OCI-LY7 (cell line): Measurements from ENCODE around the gene MSN. TPM values are rescaled to one million over a fixed set of nuclear protein-coding genes. Genes with fewer than 3 reads are reported as not detected.

Experiments
- BruUV-seq: library from RNA; stranded (reverse); fragments of 400-500 nt; replicated peaks from 2 replicates; lab custom pipeline; 2021; lab: Mats Ljungman, UMichigan
- CTCF ChIA-PET: fragments of 300-600 bp; sonication (Branson Sonifier 250); formaldehyde crosslinking; loops from one replicate; lab custom pipeline; 2022; ENCODE audit warnings: antibody characterized with exemption; ENCODE audit not compliant: unreplicated experiment; lab: Charles Lee
- POLR2A ChIA-PET: fragments of 300-600 bp; sonication (Branson Sonifier 250); formaldehyde crosslinking; loops from one replicate; lab custom pipeline; 2022; ENCODE audit warnings: antibody characterized with exemption; lab: Charles Lee
- DNase-seq: peaks from one replicate; pipeline ENCODE4 v3.0.0-alpha.2; 2015; ENCODE audit warnings: low spot score
- H2AFZ ChIP-seq: fragments of 200-600 bp; sonication (generic), shearing (Covaris generic); 2 replicates; pipeline ENCODE4 v1.6.1; 2014; ENCODE audit warnings: mild to moderate bottlenecking, antibody characterized with exemption, low read length, moderate library complexity
- H3K27ac ChIP-seq: fragments of 200-600 bp; sonication (generic); 2 replicates; pipeline ENCODE4 v1.5.1; 2014; ENCODE audit warnings: mixed run types, low read depth, mild to moderate bottlenecking, moderate library complexity, low read length, inconsistent platforms; ENCODE audit not compliant: poor library complexity, severe bottlenecking
- H3K36me3 ChIP-seq: fragments of 200-600 bp; sonication (generic); 2 replicates; pipeline ENCODE4 v1.6.1; 2014; ENCODE audit warnings: mild to moderate bottlenecking, antibody characterized with exemption, low read length, moderate library complexity, mixed read lengths; ENCODE audit not compliant: insufficient read depth
- H3K4me1 ChIP-seq: fragments of 200-600 bp; sonication (generic); 2 replicates; pipeline ENCODE4 v1.5.1; 2014; ENCODE audit warnings: mild to moderate bottlenecking, low read length; ENCODE audit not compliant: insufficient read depth, poor library complexity, severe bottlenecking
- H3K4me2 ChIP-seq: fragments of 200-600 bp; sonication (generic); 2 replicates; pipeline ENCODE4 v1.6.1; 2014; ENCODE audit warnings: mild to moderate bottlenecking, low read length
- H3K4me3 ChIP-seq: fragments of 200-600 bp; sonication (generic); 2 replicates; pipeline ENCODE4 v1.5.1; 2014; ENCODE audit warnings: mild to moderate bottlenecking, low read depth, low read length; ENCODE audit not compliant: poor library complexity, severe bottlenecking
- H3K79me2 ChIP-seq: fragments of 200-600 bp; sonication (generic); 2 replicates; pipeline ENCODE4 v1.6.1; 2016; ENCODE audit warnings: low read depth, mild to moderate bottlenecking, low read length, moderate library complexity, mixed read lengths; ENCODE audit not compliant: insufficient read depth
- H3K9me2 ChIP-seq: fragments of 200-600 bp; sonication (generic); 2 replicates; pipeline ENCODE4 v1.6.1; 2016; ENCODE audit warnings: mild to moderate bottlenecking, low read length, mixed read lengths; ENCODE audit not compliant: insufficient read depth
- H3K9me3 ChIP-seq: fragments of 200-600 bp; sonication (generic); 2 replicates; pipeline ENCODE4 v1.6.1; 2014; ENCODE audit warnings: mild to moderate bottlenecking, mixed run types, low read length, mixed read lengths
- H4K20me1 ChIP-seq: fragments of 200-600 bp; sonication (generic); 2 replicates; pipeline ENCODE4 v1.6.1; 2014; ENCODE audit warnings: mild to moderate bottlenecking, antibody characterized with exemption, low read length, moderate library complexity, mixed read lengths; ENCODE audit not compliant: insufficient read depth
- CTCF ChIP-seq: fragments of 200-600 bp; sonication (generic); conservative IDR thresholded peaks from 2 replicates; pipeline ENCODE4 v1.5.1; 2014; ENCODE audit warnings: mild to moderate bottlenecking, antibody characterized with exemption, low read length, moderate library complexity, mixed read lengths
- EZH2phosphoT487 ChIP-seq: fragments of 200-600 bp; sonication (generic); IDR thresholded peaks from 2 replicates; pipeline ENCODE4 v1.6.1; 2018; ENCODE audit warnings: low read depth, borderline replicate concordance, mild to moderate bottlenecking, mixed run types, antibody characterized with exemption, low read length, moderate library complexity, mixed read lengths
- intact Hi-C: fragments of 100-400 bp; cut with micrococcal nuclease; formaldehyde crosslinking; loops from one replicate; pipeline ENCODE4 v1.10.0; 2022; ENCODE audit not compliant: unreplicated experiment
- total RNA-seq, 2 experiments: library from RNA; depleted of rRNA in 1 of 2; stranded (reverse); fragments of >200 nt in 1 of 2; shearing (Covaris generic) in 1 of 2; gene quantifications; 2 replicates each; pipeline ENCODE4 v1.2.3, GENCODE V29; 2014 to 2022

Gene MSN
- total RNA-seq, 2 experiments from 2014 or later = 95.8 to 143 TPM

GRCh38 chrX:65783746-65784145, 116.3 kb downstream of the MSN start:
- TF ChIP-seq EZH2phosphoT487 = no peak
- no peak for TF ChIP-seq CTCF
- no peaks in the 10 kb centered on the region for H3K79me2 ChIP-seq
- ChIA-PET CTCF (no interaction called here), POLR2A (no interaction called here)
- H3K27ac ChIP-seq = no peak overlapping the region
- no peaks in the 10 kb centered on the region for H3K36me3 ChIP-seq
- no TSS peak for BruUV-seq
- no peaks in the 10 kb centered on the region for H3K9me3 ChIP-seq
- H3K4me3 ChIP-seq = no peak overlapping the region
- no peaks in the 10 kb centered on the region for H4K20me1 ChIP-seq
- no peak overlapping the region for H3K4me2 ChIP-seq
- intact Hi-C loops = no loop called here
- H3K4me1 ChIP-seq = no peaks in the 10 kb centered on the region
- no peak for DNase-seq
- no peak overlapping the region for H2AFZ ChIP-seq
- H3K9me2 ChIP-seq = no peaks in the 10 kb centered on the region

Other genes starting within 250 kb of the MSN start
- gene LAS1L, start 132.9 kb upstream of the MSN start, total RNA-seq (2014; rRNA removed; shearing (Covaris generic)) = 41.0 and 45.4 TPM in 2 replicates
- gene LAS1L, start 132.9 kb upstream of the MSN start, total RNA-seq (2022) = 61.3 and 61.6 TPM in 2 replicates